Right cardiac atrium (tissue), 5 donors: ENCODE measurements around the gene FADS3. TPM values are rescaled to one million over a fixed set of nuclear protein-coding genes. Genes with fewer than 3 reads are reported as not detected.

ENCODE experiments used
- ATAC-seq, 2 donors: fragments of 200-7000 bp; cut with Tn5 transposase; one replicate each; pipeline versions ENCODE4 v1.8.0 to v1.9.1; 2020; ENCODE audit warnings: moderate library complexity in 2 of 2, mild to moderate bottlenecking in 1 of 2
- DNase-seq, 3 donors: peaks; one replicate each; pipeline ENCODE4 v3.0.0-alpha.2; 2020
- H3K27ac ChIP-seq: one replicate; pipeline ENCODE4 v1.5.1; 2013; ENCODE audit warnings: mild to moderate bottlenecking, low read length, control low read depth, moderate library complexity
- H3K27me3 ChIP-seq: one replicate; pipeline ENCODE4 v1.6.1; 2013; ENCODE audit not compliant: control insufficient read depth, insufficient read depth
- H3K4me1 ChIP-seq: one replicate; pipeline ENCODE4 v1.6.1; 2013; ENCODE audit warnings: low read length; ENCODE audit not compliant: control insufficient read depth, insufficient read depth
- H3K4me3 ChIP-seq: one replicate; pipeline ENCODE4 v1.5.1; 2013; ENCODE audit warnings: low read length, control low read depth
- H3K9me3 ChIP-seq: one replicate; pipeline ENCODE4 v1.6.1; 2013; ENCODE audit warnings: low read length; ENCODE audit not compliant: control insufficient read depth
- WGBS: extraction: QIAGEN DNeasy Blood & Tissue Kit; methylation state at CpG from one replicate; pipeline ENCODE4 v1.1.7; 2013; 5-methylcytosine and 5-hydroxymethylcytosine counted together
- intact Hi-C, 4 donors: fragments of 100-400 bp; cut with DNase I; formaldehyde crosslinking; loops; one replicate each; pipeline versions ENCODE4 v1.11.0 to v1.14.0; 2022 to 2023
- polyA plus RNA-seq: library from polyadenylated mRNA; stranded (reverse); fragments of 200-250 nt; gene quantifications from one replicate; pipeline ENCODE4 v1.2.3, GENCODE V29; 2013
- total RNA-seq, 4 donors: library from RNA; stranded (reverse); fragmentation: NEBNext Ultra II Directional; extraction: Animal tissue kit (Norgen Biotek cat#: 25700); gene quantifications; one replicate each; pipeline ENCODE4 v1.2.1, GENCODE V29; 2021
- donor health status: healthy with polysubstance abuse.
- donor health status: DM: no; HTN: yes; CAD: no.
- donor health status: DM: no; HTN: no; CAD: no.
- donor health status: DM: no; HTN: yes; CAD: no; lungs with severe emphysema.
- donor health status: DM: yes; HTN: yes; CAD: no.

FADS3 gene
- total and polyA plus RNA-seq, 5 donors, result 37.5 to 50.1 (median 43.1) TPM

GRCh38 chr11:61854206-61854895 lies 37.0 kb downstream of the FADS3 start:
- Histone ChIP-seq H3K9me3 (no peaks in the 10 kb centered on the region), H3K27me3 (no peaks in the 10 kb centered on the region), H3K4me3 (no peak overlapping the region), H3K27ac (no peak overlapping the region), H3K4me1 (peaks cover 7% of the 10 kb centered on the region)
- intact Hi-C loops, result no loop called here
- DNase-seq (peak in 1 of 3 donors; percentile 19), ATAC-seq (no peak)
- 92% methylated on average over 17 of the region's 17 CpGs for WGBS

- WGBS, result 74% methylated on average over 13 of the region's 13 CpGs
- ATAC-seq (no peak), DNase-seq (peak in 2 of 3 donors; percentile 47 to 63)
- Histone ChIP-seq H3K4me1 (peaks cover 7% of the 10 kb centered on the region), H3K27me3 (no peaks in the 10 kb centered on the region), H3K27ac (no peak overlapping the region), H3K9me3 (no peaks in the 10 kb centered on the region), H3K4me3 (no peak overlapping the region)
- intact Hi-C loops, result no loop called here
Observed at GRCh38 chr11:61853698-61854169, 37.6 kb downstream of the FADS3 start.

GRCh38 chr11:61851900-61852295 lies 39.4 kb downstream of the FADS3 start:
- H3K27me3 ChIP-seq, result no peaks in the 10 kb centered on the region
- peaks cover 7% of the 10 kb centered on the region for H3K4me1 ChIP-seq
- WGBS, result 61% methylated on average over 6 of the region's 6 CpGs
- H3K9me3 ChIP-seq, result no peaks in the 10 kb centered on the region
- DNase-seq, result peak in 2 of 3 donors; percentile 29 to 40
- intact Hi-C loops, result no loop called here
- H3K4me3 ChIP-seq, result no peak overlapping the region
- no peak overlapping the region for H3K27ac ChIP-seq
- ATAC-seq, result no peak

GRCh38 chr11:61851113-61851899 lies 40.0 kb downstream of the FADS3 start:
- intact Hi-C loops, result no loop called here
- 31% methylated on average over 24 of the region's 24 CpGs for WGBS
- Histone ChIP-seq H3K27ac (peak overlapping the region; percentile 24), H3K4me1 (peaks cover 7% of the 10 kb centered on the region), H3K27me3 (no peaks in the 10 kb centered on the region), H3K9me3 (no peaks in the 10 kb centered on the region), H3K4me3 (no peak overlapping the region)
- ATAC-seq (peak; percentile 60 to 86), DNase-seq (peak; percentile 73 to 90 (median 88))

GRCh38 chr11:61850687-61851086 lies 40.7 kb downstream of the FADS3 start:
- Histone ChIP-seq H3K4me3 (no peak overlapping the region), H3K9me3 (no peaks in the 10 kb centered on the region), H3K27me3 (no peaks in the 10 kb centered on the region), H3K4me1 (peaks cover 7% of the 10 kb centered on the region), H3K27ac (peak overlapping the region; percentile 40)
- 31% methylated on average over 7 of the region's 7 CpGs for WGBS
- intact Hi-C loops, result no loop called here
- DNase-seq, result peak in 2 of 3 donors; percentile 30 to 66
- ATAC-seq, result peak; percentile 40 to 56

- Histone ChIP-seq H3K27ac (no peak overlapping the region), H3K4me1 (peaks cover 7% of the 10 kb centered on the region), H3K9me3 (no peaks in the 10 kb centered on the region), H3K27me3 (no peaks in the 10 kb centered on the region), H3K4me3 (no peak overlapping the region)
- no peak for ATAC-seq
- DNase-seq, result no peak
- intact Hi-C loops, result no loop called here
- 91% methylated on average over 9 of the region's 9 CpGs for WGBS
Observed at GRCh38 chr11:61848631-61849030, 42.7 kb downstream of the FADS3 start.

GRCh38 chr11:61847914-61848581 lies 43.3 kb downstream of the FADS3 start:
- no peak for DNase-seq
- 95% methylated on average over 18 of the region's 18 CpGs for WGBS
- intact Hi-C loops, result no loop called here

GRCh38 chr11:61846362-61847020 lies 44.9 kb downstream of the FADS3 start:
- H3K27me3 ChIP-seq, result no peaks in the 10 kb centered on the region
- intact Hi-C loops, result no loop called here
- H3K4me1 ChIP-seq, result peaks cover 4% of the 10 kb centered on the region
- H3K27ac ChIP-seq, result no peak overlapping the region
- ATAC-seq (no peak), DNase-seq (no peak)
- no peak overlapping the region for H3K4me3 ChIP-seq
- H3K9me3 ChIP-seq, result no peaks in the 10 kb centered on the region
- 82% methylated on average over 10 of the region's 10 CpGs for WGBS

More at GRCh38 chr11:61847914-61848581, 43.3 kb downstream of the FADS3 start:
- Histone ChIP-seq H3K4me1 (peaks cover 7% of the 10 kb centered on the region), H3K9me3 (no peaks in the 10 kb centered on the region), H3K4me3 (no peak overlapping the region), H3K27me3 (no peaks in the 10 kb centered on the region), H3K27ac (no peak overlapping the region)
- no peak for ATAC-seq

- no peaks in the 10 kb centered on the region for H3K27me3 ChIP-seq
- ATAC-seq, result no peak
- intact Hi-C loops, result no loop called here
- no peak overlapping the region for H3K4me3 ChIP-seq
- DNase-seq, result peak in 1 of 3 donors; percentile 29
- no peak overlapping the region for H3K27ac ChIP-seq
- H3K9me3 ChIP-seq, result no peaks in the 10 kb centered on the region
- H3K4me1 ChIP-seq, result no peaks in the 10 kb centered on the region
- WGBS, result 81% methylated on average over 16 of the region's 16 CpGs
Observed at GRCh38 chr11:61844909-61845565, 46.3 kb downstream of the FADS3 start.

- H3K27me3 ChIP-seq, result no peaks in the 10 kb centered on the region
- no peak overlapping the region for H3K4me3 ChIP-seq
- 89% methylated on average over 7 of the region's 7 CpGs for WGBS
- H3K4me1 ChIP-seq, result no peaks in the 10 kb centered on the region
- DNase-seq (peak in 1 of 3 donors; percentile 26), ATAC-seq (peak; percentile 28 to 33)
- intact Hi-C loops, result no loop called here
- no peaks in the 10 kb centered on the region for H3K9me3 ChIP-seq
- H3K27ac ChIP-seq, result no peak overlapping the region
Observed at GRCh38 chr11:61842528-61842820, 48.9 kb downstream of the FADS3 start.
